H1 (cell line): ENCODE measurements around the gene SLC13A3. TPM values are rescaled to one million over a fixed set of nuclear protein-coding genes. Genes with fewer than 3 reads are reported as not detected.

Source experiments
- CTCF ChIA-PET: fragments of 300-600 bp; sonication (Branson Sonifier 250); formaldehyde crosslinking; loops from one replicate; lab custom pipeline; 2021; ENCODE audit not compliant: partially characterized antibody; lab: Charles Lee
- POLR2A ChIA-PET: fragments of 300-600 bp; sonication (Branson Sonifier 250); formaldehyde crosslinking; loops from one replicate; lab custom pipeline; 2021; ENCODE audit warnings: inconsistent platforms; ENCODE audit not compliant: partially characterized antibody; lab: Charles Lee
- DNase-seq, 2 experiments: peaks; one replicate each; pipeline versions ENCODE4 v3.0.0 to v3.0.0-alpha.2; 2010 to 2022; ENCODE audit warnings: low spot score in 2 of 2, low read depth in 1 of 2, mixed read lengths in 1 of 2
- FAIRE-seq: peaks from 2 replicates; lab custom pipeline; 2011; peaks lifted over from hg19 to GRCh38; lab: Jason Lieb, UNC
- H2AFZ ChIP-seq: 2 replicates; pipeline ENCODE4 v1.8.1; 2012; ENCODE audit warnings: low read length, inconsistent platforms
- H2AK5ac ChIP-seq: 2 replicates; pipeline ENCODE4 v1.6.1; 2013; ENCODE audit warnings: low read depth, low read length
- H2BK120ac ChIP-seq: replicated peaks from 2 replicates; pipeline ENCODE3; 2013; ENCODE audit warnings: low read depth, low read length, inconsistent platforms
- H2BK12ac ChIP-seq: 2 replicates; pipeline ENCODE4 v1.6.1; 2013; ENCODE audit warnings: low read depth, low read length
- H2BK15ac ChIP-seq: 2 replicates; pipeline ENCODE4 v1.6.1; 2013; ENCODE audit warnings: low read length
- H2BK20ac ChIP-seq: 2 replicates; pipeline ENCODE4 v1.6.1; 2013; ENCODE audit warnings: low read length
- H2BK5ac ChIP-seq: 2 replicates; pipeline ENCODE4 v1.6.1; 2013; ENCODE audit warnings: low read depth, low read length
- H3K14ac ChIP-seq: 2 replicates; pipeline ENCODE4 v1.6.1; 2013; ENCODE audit warnings: inconsistent platforms; ENCODE audit not compliant: insufficient read length
- H3K18ac ChIP-seq: 2 replicates; pipeline ENCODE4 v1.6.1; 2013; ENCODE audit warnings: low read length; ENCODE audit errors: extremely low read depth
- H3K23ac ChIP-seq: 2 replicates; pipeline ENCODE4 v1.6.1; 2013; ENCODE audit warnings: inconsistent platforms; ENCODE audit not compliant: insufficient read length
- H3K23me2 ChIP-seq: 2 replicates; pipeline ENCODE4 v1.6.1; 2013; ENCODE audit warnings: low read depth, low read length
- H3K27ac ChIP-seq: 2 replicates; pipeline ENCODE4 v1.6.1; 2011; ENCODE audit warnings: low read depth, low read length, inconsistent platforms
- H3K27me3 ChIP-seq, 4 experiments: replicated peaks in 1 of 4; 1 replicate in 1 of 4; 2 replicates in 3 of 4; pipeline versions ENCODE4 v1.6.1 to v1.8.1; 2011 to 2013; ENCODE audit warnings: low read length in 3 of 4, mild to moderate bottlenecking in 3 of 4, inconsistent platforms in 2 of 4, mixed read lengths in 2 of 4, moderate library complexity in 1 of 4; ENCODE audit not compliant: control insufficient read depth in 3 of 4, insufficient read depth in 3 of 4; ENCODE audit errors: extremely low read depth in 1 of 4
- H3K36me3 ChIP-seq, 4 experiments: 2 replicates each; pipeline versions ENCODE4 v1.6.1 to v1.8.1; 2011 to 2013; ENCODE audit warnings: mild to moderate bottlenecking in 4 of 4, low read length in 3 of 4, moderate library complexity in 2 of 4, control low read depth in 1 of 4, inconsistent platforms in 1 of 4; ENCODE audit not compliant: insufficient read depth in 4 of 4, control insufficient read depth in 2 of 4
- H3K4ac ChIP-seq: replicated peaks from 2 replicates; pipeline ENCODE3; 2013; ENCODE audit warnings: low read length, low read depth, mixed read lengths, inconsistent platforms; ENCODE audit not compliant: insufficient read length
- H3K4me1 ChIP-seq, 4 experiments: replicated peaks in 1 of 4; 1 replicate in 1 of 4; 2 replicates in 3 of 4; pipeline versions ENCODE4 v1.6.1 to v1.8.1; 2011 to 2013; ENCODE audit warnings: low read length in 3 of 4, inconsistent platforms in 2 of 4, mixed read lengths in 1 of 4; ENCODE audit not compliant: insufficient read depth in 4 of 4, control insufficient read depth in 3 of 4
- H3K4me2 ChIP-seq, 2 experiments: 2 replicates each; pipeline versions ENCODE4 v1.6.1 to v1.8.1; 2011 to 2013; ENCODE audit warnings: low read depth in 2 of 2, low read length in 2 of 2, control low read depth in 1 of 2, inconsistent platforms in 1 of 2, mild to moderate bottlenecking in 1 of 2; ENCODE audit not compliant: insufficient read depth in 1 of 2
- H3K4me3 ChIP-seq, 4 experiments: fragments of 200-600, 300-600 bp in 1 of 4; sonication (generic), shearing (Covaris generic), sonication (Bioruptor Twin) in 1 of 4; 2 replicates each; pipeline versions ENCODE4 v1.5.1 to v1.8.1; 2011 to 2016; ENCODE audit warnings: low read length in 4 of 4, low read depth in 3 of 4, control low read depth in 2 of 4, inconsistent platforms in 2 of 4, mild to moderate bottlenecking in 2 of 4, mixed read lengths in 1 of 4, moderate library complexity in 1 of 4; ENCODE audit not compliant: insufficient read depth in 2 of 4; ENCODE audit errors: extremely low read depth in 1 of 4
- H3K56ac ChIP-seq: replicated peaks from 2 replicates; pipeline ENCODE3; 2013; ENCODE audit warnings: low read depth, mild to moderate bottlenecking, mixed read lengths, low read length, inconsistent platforms; ENCODE audit not compliant: insufficient read length
- H3K79me1 ChIP-seq: 2 replicates; pipeline ENCODE4 v1.6.1; 2013; ENCODE audit warnings: low read depth, low read length, control low read depth
- H3K79me2 ChIP-seq, 2 experiments: 2 replicates each; pipeline versions ENCODE4 v1.6.1 to v1.8.1; 2012 to 2013; ENCODE audit warnings: low read length in 2 of 2, mild to moderate bottlenecking in 2 of 2, inconsistent platforms in 1 of 2; ENCODE audit not compliant: insufficient read depth in 2 of 2, control insufficient read depth in 1 of 2
- H3K9ac ChIP-seq, 4 experiments: replicated peaks in 1 of 4; 1 replicate in 1 of 4; 2 replicates in 3 of 4; pipeline versions ENCODE4 v1.6.1 to v1.8.1; 2011 to 2013; ENCODE audit warnings: low read depth in 3 of 4, low read length in 3 of 4, control low read depth in 2 of 4, mild to moderate bottlenecking in 2 of 4, moderate library complexity in 2 of 4, inconsistent platforms in 1 of 4; ENCODE audit errors: extremely low read depth in 1 of 4
- H3K9me3 ChIP-seq, 2 experiments: 2 replicates each; pipeline versions ENCODE4 v1.6.1 to v1.8.1; 2012 to 2013; ENCODE audit warnings: mild to moderate bottlenecking in 2 of 2, moderate library complexity in 2 of 2, control low read depth in 1 of 2, inconsistent platforms in 1 of 2, low read depth in 1 of 2, low read length in 1 of 2, mixed read lengths in 1 of 2; ENCODE audit not compliant: insufficient read depth in 2 of 2
- H4K20me1 ChIP-seq, 2 experiments: replicated peaks in 1 of 2; 2 replicates each; pipeline versions ENCODE3 to v1.8.1; 2011 to 2013; ENCODE audit warnings: inconsistent platforms in 2 of 2, low read length in 2 of 2, mild to moderate bottlenecking in 1 of 2; ENCODE audit not compliant: insufficient read depth in 2 of 2, control insufficient read depth in 1 of 2
- H4K5ac ChIP-seq: 2 replicates; pipeline ENCODE4 v1.6.1; 2013; ENCODE audit warnings: low read length, low read depth, mixed read lengths, inconsistent platforms; ENCODE audit not compliant: insufficient read length
- H4K8ac ChIP-seq: 2 replicates; pipeline ENCODE4 v1.8.0; 2013; ENCODE audit warnings: mild to moderate bottlenecking, moderate library complexity, low read length, inconsistent platforms; ENCODE audit not compliant: insufficient read depth; ENCODE audit errors: extremely low read depth
- H4K91ac ChIP-seq: replicated peaks from 2 replicates; pipeline ENCODE3; 2013; ENCODE audit warnings: low read length, mixed read lengths, inconsistent platforms; ENCODE audit not compliant: insufficient read length
- GTF2F1 ChIP-seq: IDR thresholded peaks from 2 replicates; pipeline ENCODE4 v1.6.1; 2012; ENCODE audit warnings: low read depth, low read length, improper control_type of control experiment, borderline replicate concordance
- HDAC6 ChIP-seq: IDR thresholded peaks from one replicate; pipeline ENCODE4 v1.7.1; 2012; ENCODE audit warnings: low read depth, mild to moderate bottlenecking, inconsistent platforms, low read length, moderate library complexity
- JUND ChIP-seq: IDR thresholded peaks from 2 replicates; pipeline ENCODE4 v1.6.1; 2011; ENCODE audit warnings: mild to moderate bottlenecking, improper control_type of control experiment, low read length
- MAX ChIP-seq: IDR thresholded peaks from 2 replicates; pipeline ENCODE4 v1.6.1; 2012; ENCODE audit warnings: inconsistent platforms
- NANOG ChIP-seq: IDR thresholded peaks from 2 replicates; pipeline ENCODE4 v1.6.1; 2011; ENCODE audit warnings: low read length, low read depth, mild to moderate bottlenecking, inconsistent platforms; ENCODE audit not compliant: insufficient read depth, poor library complexity, severe bottlenecking
- NRF1 ChIP-seq: IDR thresholded peaks from 2 replicates; pipeline ENCODE4 v1.6.1; 2011; ENCODE audit warnings: mild to moderate bottlenecking, low read depth, low read length, improper control_type of control experiment
- PHF8 ChIP-seq: fragments of 200-600 bp; sonication (generic); conservative IDR thresholded peaks from 2 replicates; pipeline ENCODE4 v1.7.1; 2012; ENCODE audit warnings: low read depth, mild to moderate bottlenecking, inconsistent platforms, low read length, moderate library complexity
- SAP30 ChIP-seq: fragments of 300-600 bp; sonication (generic); IDR thresholded peaks from 2 replicates; pipeline ENCODE4 v1.7.1; 2012; ENCODE audit warnings: low read length, moderate library complexity, mild to moderate bottlenecking, inconsistent platforms; ENCODE audit not compliant: insufficient read depth, insufficient replicate concordance
- SIN3A ChIP-seq, 2 experiments: IDR thresholded peaks in 1 of 2; conservative IDR thresholded peaks in 1 of 2; 2 replicates each; pipeline ENCODE4 v1.6.1; 2011 to 2012; ENCODE audit warnings: low read length in 2 of 2, improper control_type of control experiment in 1 of 2, low read depth in 1 of 2, mild to moderate bottlenecking in 1 of 2
- TBP ChIP-seq: IDR thresholded peaks from 2 replicates; pipeline ENCODE4 v1.6.1; 2011; ENCODE audit warnings: low read depth, low read length, improper control_type of control experiment
- YY1 ChIP-seq: IDR thresholded peaks from 2 replicates; pipeline ENCODE4 v1.6.1; 2011; ENCODE audit warnings: low read depth, mild to moderate bottlenecking, low read length
- WGBS, 2 experiments: shearing (Covaris generic) in 1 of 2; methylation state at CpG; one replicate each; pipeline versions ENCODE4 v1.1.6 to v1.1.7; 2013 to 2015; ENCODE audit warnings: low lambda C conversion rate in 2 of 2, mixed read lengths in 2 of 2, inconsistent platforms in 1 of 2, low coverage in 1 of 2, missing lambda C conversion rate in 1 of 2; ENCODE audit not compliant: insufficient replicate concordance in 2 of 2, insufficient coverage in 1 of 2, insufficient read length in 1 of 2; ENCODE audit errors: extremely low coverage in 1 of 2, missing lambda C conversion rate in 1 of 2; 5-methylcytosine and 5-hydroxymethylcytosine counted together
- polyA plus RNA-seq, 7 experiments: library from polyadenylated mRNA; depleted of rRNA in 3 of 7; stranded (reverse) in 5 of 7; unstranded in 2 of 7; fragments of >200 nt in 5 of 7; fragments of 200-250 nt in 2 of 7; gene quantifications; 1 replicate in 5 of 7; 2 replicates in 1 of 7; 4 replicates in 1 of 7; pipeline versions ENCODE4 v1.2.1 to v1.2.3, GENCODE V29; 2011 to 2013; ENCODE audit warnings: missing spikeins in 2 of 7, mixed read lengths in 2 of 7
- total RNA-seq: library from RNA; stranded (reverse); fragmentation: NEBNext Ultra II Directional; extraction: Animal tissue kit (Norgen Biotek cat#: 25700); gene quantifications from 2 replicates; pipeline ENCODE4 v1.2.1, GENCODE V29; 2021
- TF ChIP-seq, protein P1 (sequence below): IDR thresholded peaks from 2 replicates; pipeline ENCODE4 v1.6.1; 2012; ENCODE audit warnings: inconsistent platforms

SLC13A3 gene
- total and polyA plus RNA-seq, 2 of the 8 experiments (the other 6 are each of a cell fraction or from before 2014, with no cell fraction given): 9.4 to 12.6 TPM

DNA sequence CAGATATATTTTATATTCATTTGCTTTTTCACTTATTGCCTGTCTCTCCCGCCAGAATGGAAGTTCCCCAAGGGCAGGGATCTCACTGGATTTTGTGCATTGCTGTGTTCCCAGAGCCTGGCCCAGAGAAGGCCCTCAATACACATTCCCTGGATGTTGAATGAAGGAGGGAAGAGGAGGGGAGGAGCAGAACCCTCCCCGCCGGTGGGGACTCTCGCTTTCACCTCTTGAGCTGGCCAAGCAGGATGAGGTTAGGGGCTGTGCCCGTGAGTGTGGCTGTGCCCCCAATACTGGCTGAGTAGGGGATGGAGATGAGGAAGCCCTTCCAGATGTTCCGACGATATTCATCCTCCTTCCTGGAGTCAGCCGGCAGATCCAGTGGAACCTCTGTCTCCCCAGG lies 55.3 kb downstream of the SLC13A3 start:
- Histone ChIP-seq H4K8ac (no peak overlapping the region), H3K23me2 (no peaks in the 10 kb centered on the region; the same call in 1 of the 2 replicates), H3K79me1 (no peaks in the 10 kb centered on the region), H2BK12ac (0 out of 2 replicates have a peak overlapping the region, but pooled peaks have one; percentile 46), H2BK15ac (no peak overlapping the region), H2AFZ (no peak overlapping the region), H3K4me3 (no peak overlapping the region), H3K27ac (no peak overlapping the region), H2BK120ac (no peak overlapping the region), H3K4me2 (no peak overlapping the region), H3K4ac (no peak overlapping the region), H3K9ac (no peak overlapping the region), H4K5ac (no peak overlapping the region), H4K91ac (no peak overlapping the region), H3K4me1 (peaks cover 0 to 8% (median 6%) of the 10 kb centered on the region in 4 experiments; a peak in 4 of 7 replicates), H3K56ac (no peak overlapping the region), H2AK5ac (no peak overlapping the region), H2BK5ac (peak overlapping the region; percentile 79; the same call in 1 of the 2 replicates), H3K14ac (no peak overlapping the region), H3K27me3 (no peaks in the 10 kb centered on the region), H4K20me1 (no peaks in the 10 kb centered on the region), H3K23ac (no peak overlapping the region), H3K79me2 (no peaks in the 10 kb centered on the region), H2BK20ac (no peak overlapping the region), H3K9me3 (no peaks in the 10 kb centered on the region), H3K36me3 (no peaks in the 10 kb centered on the region), H3K18ac (no peak overlapping the region)
- ChIA-PET POLR2A (interaction anchor here (0.8 kb wide), 1 partner anchor 14 kb away, joined by 3 read pairs; no protein-coding TSS in a partner anchor), CTCF (interaction anchor here (0.7 to 2.1 kb wide), 7 partner anchors 8 to 289 kb away, joined by 3 to 5 read pairs (median 4); no protein-coding TSS in a partner anchor)
- DNase-seq: no peak
- 86% methylated on average over 8 of the region's 8 CpGs; no CpG with 5 or more reads in 1 of the 2 experiments for whole genome bisulfite sequencing, 2 experiments
- FAIRE-seq: no peak
- TF ChIP-seq, protein P1, sequence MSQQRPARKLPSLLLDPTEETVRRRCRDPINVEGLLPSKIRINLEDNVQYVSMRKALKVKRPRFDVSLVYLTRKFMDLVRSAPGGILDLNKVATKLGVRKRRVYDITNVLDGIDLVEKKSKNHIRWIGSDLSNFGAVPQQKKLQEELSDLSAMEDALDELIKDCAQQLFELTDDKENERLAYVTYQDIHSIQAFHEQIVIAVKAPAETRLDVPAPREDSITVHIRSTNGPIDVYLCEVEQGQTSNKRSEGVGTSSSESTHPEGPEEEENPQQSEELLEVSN: no peak
- TF ChIP-seq YY1 (no peak), TBP (no peak), JUND (no peak), HDAC6 (no peak), PHF8 (no peak), SIN3A (conservative IDR thresholded peaks at IDR 0.05 in 1 of 2, IDR thresholded peaks at IDR 0.05 in 1 of 2; ENCODE audit: low read depth in 1 of 2, low read length in 2 of 2) (no peak), NANOG (no peak), SAP30 (no peak), MAX (no peak), NRF1 (no peak), GTF2F1 (no peak)
